Calu3 (cell line): ENCODE results near the gene SLFN5. TPM values are rescaled to one million over a fixed set of nuclear protein-coding genes. Genes with fewer than 3 reads are reported as not detected.

Experiments used
- BruUV-seq: library from RNA; stranded (reverse); fragments of 400-500 nt; replicated peaks from 2 replicates; lab custom pipeline; 2021; lab: Mats Ljungman, UMichigan
- CTCF ChIA-PET: fragments of 300-600 bp; sonication (Branson Sonifier 250); formaldehyde crosslinking; loops from one replicate; lab custom pipeline; 2022; ENCODE audit warnings: antibody characterized with exemption; lab: Charles Lee
- DNase-seq: peaks from one replicate; pipeline ENCODE4 v3.0.0; 2022
- H3K27ac Mint-ChIP-seq: one replicate; pipeline ENCODE4 v1.8.0; 2022; ENCODE audit warnings: mixed read lengths; ENCODE audit not compliant: unreplicated experiment
- H3K27me3 Mint-ChIP-seq: one replicate; pipeline ENCODE4 v1.8.0; 2022; ENCODE audit warnings: mixed read lengths; ENCODE audit not compliant: unreplicated experiment
- H3K36me3 Mint-ChIP-seq: one replicate; pipeline ENCODE4 v1.8.0; 2022; ENCODE audit warnings: mild to moderate bottlenecking, moderate library complexity, mixed read lengths; ENCODE audit not compliant: insufficient read depth, unreplicated experiment
- H3K4me1 Mint-ChIP-seq: one replicate; pipeline ENCODE4 v1.8.0; 2022; ENCODE audit warnings: mild to moderate bottlenecking, low read depth, mixed read lengths; ENCODE audit not compliant: unreplicated experiment
- H3K4me3 Mint-ChIP-seq: one replicate; pipeline ENCODE4 v1.8.0; 2022; ENCODE audit warnings: mild to moderate bottlenecking, low read depth, moderate library complexity, mixed read lengths; ENCODE audit not compliant: unreplicated experiment
- H3K9me3 Mint-ChIP-seq: one replicate; pipeline ENCODE4 v1.8.0; 2022; ENCODE audit warnings: low read depth, mixed read lengths; ENCODE audit not compliant: unreplicated experiment
- intact Hi-C: fragments of 100-400 bp; cut with micrococcal nuclease; formaldehyde crosslinking; loops from one replicate; pipeline ENCODE4 v1.10.0; 2022; ENCODE audit not compliant: unreplicated experiment
- total RNA-seq: library from RNA; stranded (reverse); gene quantifications from 2 replicates; pipeline ENCODE4 v1.2.3, GENCODE V29; 2022
- TF ChIP-seq, protein P1 (sequence below): fragments of 200-600 bp; IDR thresholded peaks from one replicate; pipeline ENCODE4 v1.8.0; 2022; ENCODE audit warnings: antibody characterized with exemption; ENCODE audit not compliant: unreplicated experiment

Gene SLFN5
- total RNA-seq, 1 experiment from 2014 or later, result 104 TPM

DNA sequence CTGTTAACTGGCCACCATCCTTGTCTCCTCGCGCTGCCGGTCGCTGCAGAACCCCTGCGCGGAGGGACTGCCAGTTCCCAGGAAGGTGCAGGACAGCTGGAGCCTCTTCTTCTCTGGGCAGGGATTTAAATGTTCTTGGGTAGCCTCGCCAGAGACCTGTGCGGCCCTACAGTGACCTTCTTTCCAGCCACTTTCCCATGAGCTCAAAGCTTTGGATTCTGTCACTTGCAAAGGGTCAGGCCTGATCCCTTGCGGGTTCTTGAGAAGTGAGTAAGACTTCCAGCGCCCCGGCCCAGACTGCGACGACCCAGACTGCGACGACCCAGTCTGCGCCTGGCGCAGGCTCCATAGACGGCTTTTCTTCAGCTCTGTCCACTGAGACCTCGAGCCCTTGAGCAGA, 1.4 kb upstream of the SLFN5 start:
- H3K4me3 Mint-ChIP-seq, result peak overlapping the region; percentile 91
- BruUV-seq, result no TSS peak
- H3K27ac Mint-ChIP-seq, result peak overlapping the region; percentile 99
- intact Hi-C loops, result loop anchor here (5.0 to 10.0 kb wide), 4 partner anchors 53 to 291 kb away; partner anchors contain the start of genes NLE1 and SLFN11
- CTCF ChIA-PET, result no interaction called here
- no peaks in the 10 kb centered on the region for H3K27me3 Mint-ChIP-seq
- peaks cover 2% of the 10 kb centered on the region for H3K9me3 Mint-ChIP-seq
- TF ChIP-seq, protein P1, sequence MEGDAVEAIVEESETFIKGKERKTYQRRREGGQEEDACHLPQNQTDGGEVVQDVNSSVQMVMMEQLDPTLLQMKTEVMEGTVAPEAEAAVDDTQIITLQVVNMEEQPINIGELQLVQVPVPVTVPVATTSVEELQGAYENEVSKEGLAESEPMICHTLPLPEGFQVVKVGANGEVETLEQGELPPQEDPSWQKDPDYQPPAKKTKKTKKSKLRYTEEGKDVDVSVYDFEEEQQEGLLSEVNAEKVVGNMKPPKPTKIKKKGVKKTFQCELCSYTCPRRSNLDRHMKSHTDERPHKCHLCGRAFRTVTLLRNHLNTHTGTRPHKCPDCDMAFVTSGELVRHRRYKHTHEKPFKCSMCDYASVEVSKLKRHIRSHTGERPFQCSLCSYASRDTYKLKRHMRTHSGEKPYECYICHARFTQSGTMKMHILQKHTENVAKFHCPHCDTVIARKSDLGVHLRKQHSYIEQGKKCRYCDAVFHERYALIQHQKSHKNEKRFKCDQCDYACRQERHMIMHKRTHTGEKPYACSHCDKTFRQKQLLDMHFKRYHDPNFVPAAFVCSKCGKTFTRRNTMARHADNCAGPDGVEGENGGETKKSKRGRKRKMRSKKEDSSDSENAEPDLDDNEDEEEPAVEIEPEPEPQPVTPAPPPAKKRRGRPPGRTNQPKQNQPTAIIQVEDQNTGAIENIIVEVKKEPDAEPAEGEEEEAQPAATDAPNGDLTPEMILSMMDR, result no peak
- H3K4me1 Mint-ChIP-seq, result peaks cover 9% of the 10 kb centered on the region
- no peak for DNase-seq
- peaks cover 54% of the 10 kb centered on the region for H3K36me3 Mint-ChIP-seq

DNA sequence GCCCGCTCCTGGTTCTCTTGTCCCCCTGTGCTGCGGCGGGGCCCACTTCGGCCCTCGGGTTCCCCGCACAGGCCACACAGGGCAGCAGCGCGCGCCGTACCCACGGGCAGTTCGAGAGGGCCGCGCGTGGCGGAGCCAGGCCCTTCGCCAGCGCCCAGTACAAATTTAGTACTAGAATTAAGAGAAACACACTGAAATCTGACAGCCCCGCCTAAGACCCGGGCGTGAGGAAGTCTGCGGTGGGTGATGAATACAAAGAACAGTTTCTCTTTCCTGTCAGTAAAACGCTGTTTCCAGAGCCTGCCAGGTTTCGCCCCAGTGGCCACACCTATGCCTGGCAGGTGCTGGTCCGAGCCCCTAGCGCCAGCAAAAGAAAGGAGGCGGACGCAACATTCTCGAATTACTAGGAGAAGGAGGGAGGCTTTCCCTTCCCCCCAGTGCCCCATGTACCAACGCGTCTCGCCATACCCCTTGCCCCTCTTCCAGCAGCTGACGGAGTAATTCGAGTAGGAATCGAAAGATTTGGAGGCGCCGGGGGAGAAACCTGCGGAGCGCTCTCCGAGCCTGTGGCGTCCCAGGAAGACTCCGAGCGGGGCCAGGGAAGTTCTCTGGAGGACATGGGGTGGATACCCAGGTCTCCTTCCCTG, 591 bp upstream of the SLFN5 start:
- BruUV-seq, result TSS peak; percentile 61
- Mint-ChIP-seq H3K27me3 (no peaks in the 10 kb centered on the region), H3K9me3 (peaks cover 2% of the 10 kb centered on the region), H3K36me3 (peaks cover 60% of the 10 kb centered on the region), H3K4me3 (peak overlapping the region; percentile 91), H3K27ac (peak overlapping the region; percentile 99), H3K4me1 (peaks cover 14% of the 10 kb centered on the region)
- peak; percentile 89 for DNase-seq
- TF ChIP-seq, protein P1, result peak; percentile 24
- CTCF ChIA-PET, result interaction anchor here (0.8 to 2.5 kb wide), 3 partner anchors 15 to 291 kb away, joined by 3 to 9 read pairs (median 3); no protein-coding TSS in a partner anchor
- intact Hi-C loops, result loop anchor here (5.0 to 10.0 kb wide), 4 partner anchors 53 to 290 kb away; partner anchors contain the start of genes NLE1 and SLFN11

DNA sequence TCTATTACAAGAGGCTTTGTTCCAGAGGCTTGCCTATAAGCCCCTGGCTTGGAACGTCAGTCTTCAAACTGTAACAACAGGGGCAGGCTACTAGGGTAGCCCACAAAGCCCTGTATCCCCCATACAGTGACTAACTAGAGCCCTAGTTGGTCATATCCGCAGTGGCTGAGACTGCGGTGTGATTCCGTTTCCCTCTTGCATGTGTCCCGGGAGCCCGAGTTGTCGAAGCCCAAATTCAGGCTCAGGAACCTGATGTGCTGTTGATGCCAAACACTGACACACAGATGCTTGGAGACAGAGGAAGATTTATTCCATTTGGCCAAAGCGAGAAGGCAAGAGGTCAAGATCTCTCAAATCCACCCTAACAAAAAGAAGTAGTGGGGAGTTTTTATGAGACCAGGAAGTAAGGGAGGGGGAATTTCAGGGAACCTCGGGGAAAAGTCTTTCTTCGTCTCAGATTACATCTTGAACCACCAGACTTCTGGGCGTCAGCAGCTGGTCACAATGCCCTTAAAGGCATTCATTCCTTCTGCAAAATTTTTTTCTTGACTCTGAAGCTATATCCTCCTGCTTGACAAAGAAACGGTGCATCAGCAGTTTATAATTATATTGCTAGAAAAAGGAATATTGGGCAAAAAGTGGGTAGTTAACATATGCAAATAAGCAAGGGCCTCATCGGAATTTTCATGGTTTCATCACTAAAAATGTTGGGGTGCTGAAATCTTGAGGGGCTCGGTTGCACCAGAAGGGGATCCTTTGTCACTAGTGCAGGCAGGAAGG, 879 bp downstream of the SLFN5 start:
- Mint-ChIP-seq H3K9me3 (no peaks in the 10 kb centered on the region), H3K4me3 (peak overlapping the region; percentile 91), H3K4me1 (peaks cover 29% of the 10 kb centered on the region), H3K27me3 (no peaks in the 10 kb centered on the region), H3K27ac (peak overlapping the region; percentile 99), H3K36me3 (peaks cover 69% of the 10 kb centered on the region)
- intact Hi-C loops, result loop anchor here (5.0 to 10.0 kb wide), 4 partner anchors 51 to 289 kb away; partner anchors contain the start of genes NLE1 and SLFN11
- CTCF ChIA-PET, result interaction anchor here (0.7 to 2.5 kb wide), 3 partner anchors 13 to 55 kb away, joined by 3 to 9 read pairs (median 3); no protein-coding TSS in a partner anchor
- TSS peak; percentile 48 for BruUV-seq
- TF ChIP-seq, protein P1, result no peak
- DNase-seq, result peak; percentile 39

DNA sequence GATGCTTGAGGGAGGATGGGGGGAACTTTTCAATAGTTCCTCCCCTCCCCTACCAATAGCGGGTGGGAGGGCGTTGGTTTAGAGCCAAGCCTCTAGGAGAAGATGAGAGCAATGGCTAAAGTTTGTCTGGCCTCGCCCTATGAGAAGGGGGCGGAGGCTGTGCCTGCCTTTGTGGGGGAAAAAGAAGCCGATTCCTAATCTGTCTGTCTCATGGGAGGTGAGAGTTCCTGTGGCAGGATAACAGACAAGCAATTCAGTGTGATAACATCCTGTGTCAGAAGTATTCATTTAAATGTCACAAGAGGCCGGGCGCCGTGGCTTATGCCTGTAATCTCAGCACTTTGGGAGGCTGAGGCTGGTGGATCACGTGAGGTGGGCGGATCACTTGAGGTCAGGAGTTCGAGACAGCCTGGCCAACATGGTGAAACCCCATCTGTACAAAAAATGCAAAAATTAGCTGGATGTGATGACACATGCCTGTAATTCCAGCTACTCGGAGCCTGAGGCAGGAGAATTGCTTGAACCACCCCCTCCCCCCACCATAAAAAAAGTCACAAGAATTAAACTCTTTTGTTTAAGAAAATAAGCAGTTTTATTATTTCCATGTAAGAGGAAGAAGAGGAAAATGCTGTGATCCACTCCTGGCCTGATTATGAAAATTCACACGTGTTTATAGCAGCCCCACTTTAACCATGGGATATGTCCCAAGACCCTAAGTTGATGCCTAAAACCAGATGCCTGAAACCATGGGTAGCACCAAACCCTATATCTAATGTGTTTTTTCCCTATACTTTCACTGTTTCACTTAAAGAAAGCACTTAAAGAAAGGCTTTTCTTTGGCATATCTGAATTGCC, 1.7 kb downstream of the SLFN5 start:
- peaks cover 35% of the 10 kb centered on the region for H3K4me1 Mint-ChIP-seq
- BruUV-seq, result no TSS peak
- intact Hi-C loops, result loop anchor here (5.0 to 10.0 kb wide), 4 partner anchors 50 to 288 kb away; partner anchors contain the start of genes NLE1 and SLFN11

More for the DNA sequence above, 1.7 kb downstream of the SLFN5 start:
- TF ChIP-seq, protein P1, result no peak
- CTCF ChIA-PET, result interaction anchor here (0.8 to 2.5 kb wide), 2 partner anchors 13 to 31 kb away, joined by 3 to 9 read pairs; no protein-coding TSS in a partner anchor
- Mint-ChIP-seq H3K4me3 (peak overlapping the region; percentile 91), H3K27ac (peak overlapping the region; percentile 99), H3K27me3 (no peaks in the 10 kb centered on the region), H3K9me3 (no peaks in the 10 kb centered on the region), H3K36me3 (peaks cover 77% of the 10 kb centered on the region)
- peak; percentile 82 for DNase-seq
